ENCODE measurements around the gene SOAT2. TPM values are rescaled to one million over a fixed set of nuclear protein-coding genes. Genes with fewer than 3 reads are reported as not detected.

The SOAT2 gene
- total and polyA plus RNA-seq, 2 donors (not counting 1 experiment from before 2014, with no cell fraction given) = under 0.01 TPM; not detected in 1

GRCh38 chr12:53096759-53097158, 6.5 kb upstream of the SOAT2 start:
- DNase-seq (ENCODE audit: low read depth in 2 of 2) = no peak
- H2AFZ ChIP-seq (ENCODE audit: low read length) = no peak overlapping the region
- peak overlapping the region; percentile 96 for H3K27ac ChIP-seq (ENCODE audit: insufficient read depth, low read length)
- peak overlapping the region; percentile 72 to 84 (median 77) for H3K4me3 ChIP-seq (replicated peaks in 1 of 4; ENCODE audit: control extremely low read depth in 1 of 4, insufficient read depth in 1 of 4, low read depth in 3 of 4, low read length in 4 of 4)
- H3K79me2 ChIP-seq (ENCODE audit: control insufficient read depth, insufficient read depth, low read length) = peaks cover 3% of the 10 kb centered on the region
- no peaks in the 10 kb centered on the region for H3K27me3 ChIP-seq (ENCODE audit: control insufficient read depth, insufficient read depth, low read length)
- peak overlapping the region; percentile 95 for H3K4me2 ChIP-seq (ENCODE audit: extremely low read depth, insufficient read depth, low read length)
- no peaks in the 10 kb centered on the region for H3K9me3 ChIP-seq (ENCODE audit: control insufficient read depth, insufficient read depth, low read depth, low read length)
- TF ChIP-seq EZH2 (IDR thresholded peaks at IDR 0.05; ENCODE audit: low read length, missing control alignments) (no peak), CTCF (conservative IDR thresholded peaks at IDR 0.05 in 1 of 2, IDR thresholded peaks at IDR 0.05 in 1 of 2; ENCODE audit: low read depth in 1 of 2, low read length in 2 of 2) (no peak)
- H3K4me1 ChIP-seq (ENCODE audit: control insufficient read depth, extremely low read depth, insufficient read depth, low read length) = peaks cover 11% of the 10 kb centered on the region
- H3K9ac ChIP-seq (ENCODE audit: insufficient read depth, low read length) = peak overlapping the region; percentile 61
- peaks cover 8% of the 10 kb centered on the region for H3K36me3 ChIP-seq (ENCODE audit: control insufficient read depth, insufficient read depth, low read length)
- no peaks in the 10 kb centered on the region for H4K20me1 ChIP-seq (ENCODE audit: control insufficient read depth, extremely low read depth, insufficient read depth, low read length)

DNA sequence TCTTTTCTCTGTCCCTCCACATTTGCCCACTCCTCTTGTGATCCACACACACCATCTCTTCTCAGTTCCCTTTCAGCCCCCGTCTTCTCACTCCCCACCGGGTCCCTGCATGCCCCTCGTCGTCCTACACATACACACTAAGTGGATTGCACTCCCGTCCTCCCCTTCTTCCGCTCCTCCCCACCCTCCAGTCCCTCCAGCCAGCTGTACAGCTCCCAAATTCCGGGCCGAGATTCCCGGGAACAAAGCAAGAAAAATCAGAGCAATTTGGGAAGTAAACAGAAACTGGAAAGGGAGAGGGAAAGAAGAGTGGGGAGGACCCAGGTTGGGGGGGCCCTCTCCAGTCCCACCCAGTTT, 6.1 kb upstream of the SOAT2 start:
- Histone ChIP-seq H3K36me3 (ENCODE audit: control insufficient read depth, insufficient read depth, low read length) (peaks cover 8% of the 10 kb centered on the region), H3K9ac (ENCODE audit: insufficient read depth, low read length) (peak overlapping the region; percentile 61), H3K4me2 (ENCODE audit: extremely low read depth, insufficient read depth, low read length) (peak overlapping the region; percentile 95), H2AFZ (ENCODE audit: low read length) (peak overlapping the region; percentile 13), H3K4me1 (ENCODE audit: control insufficient read depth, extremely low read depth, insufficient read depth, low read length) (peaks cover 11% of the 10 kb centered on the region), H4K20me1 (ENCODE audit: control insufficient read depth, extremely low read depth, insufficient read depth, low read length) (no peaks in the 10 kb centered on the region), H3K4me3 (replicated peaks in 1 of 4; ENCODE audit: control extremely low read depth in 1 of 4, insufficient read depth in 1 of 4, low read depth in 3 of 4, low read length in 4 of 4) (peak overlapping the region; percentile 72 to 84 (median 77)), H3K9me3 (ENCODE audit: control insufficient read depth, insufficient read depth, low read depth, low read length) (no peaks in the 10 kb centered on the region), H3K27me3 (ENCODE audit: control insufficient read depth, insufficient read depth, low read length) (no peaks in the 10 kb centered on the region), H3K79me2 (ENCODE audit: control insufficient read depth, insufficient read depth, low read length) (peaks cover 3% of the 10 kb centered on the region), H3K27ac (ENCODE audit: insufficient read depth, low read length) (peak overlapping the region; percentile 96)
- peak; percentile 55 to 61 for DNase-seq (ENCODE audit: low read depth in 2 of 2)
- TF ChIP-seq EZH2 (IDR thresholded peaks at IDR 0.05; ENCODE audit: low read length, missing control alignments) (no peak), CTCF (conservative IDR thresholded peaks at IDR 0.05 in 1 of 2, IDR thresholded peaks at IDR 0.05 in 1 of 2; ENCODE audit: low read depth in 1 of 2, low read length in 2 of 2) (no peak)

GRCh38 chr12:53097564-53098353, 5.5 kb upstream of the SOAT2 start, which contains the start of gene IGFBP6:
Gene IGFBP6 (plus strand): TSS chr12:53097667. CDS start chr12:53097718, 51 bp downstream.
- Histone ChIP-seq H3K79me2 (ENCODE audit: control insufficient read depth, insufficient read depth, low read length) (peaks cover 3% of the 10 kb centered on the region), H3K4me1 (ENCODE audit: control insufficient read depth, extremely low read depth, insufficient read depth, low read length) (peaks cover 11% of the 10 kb centered on the region), H3K4me2 (ENCODE audit: extremely low read depth, insufficient read depth, low read length) (peak within 1 kb of the TSS; percentile 95), H3K36me3 (ENCODE audit: control insufficient read depth, insufficient read depth, low read length) (peaks cover 8% of the 10 kb centered on the region), H3K9me3 (ENCODE audit: control insufficient read depth, insufficient read depth, low read depth, low read length) (no peaks in the 10 kb centered on the region), H3K27me3 (ENCODE audit: control insufficient read depth, insufficient read depth, low read length) (no peaks in the 10 kb centered on the region), H3K4me3 (replicated peaks in 1 of 4; ENCODE audit: control extremely low read depth in 1 of 4, insufficient read depth in 1 of 4, low read depth in 3 of 4, low read length in 4 of 4) (peak within 1 kb of the TSS; percentile 72 to 85 (median 77)), H2AFZ (ENCODE audit: low read length) (peak within 1 kb of the TSS; percentile 13), H3K27ac (ENCODE audit: insufficient read depth, low read length) (peak within 1 kb of the TSS; percentile 96), H4K20me1 (ENCODE audit: control insufficient read depth, extremely low read depth, insufficient read depth, low read length) (no peaks in the 10 kb centered on the region), H3K9ac (ENCODE audit: insufficient read depth, low read length) (peak within 1 kb of the TSS; percentile 73)
- peak; percentile 45 to 64 for DNase-seq (ENCODE audit: low read depth in 2 of 2)
- no peak for TF ChIP-seq CTCF (conservative IDR thresholded peaks at IDR 0.05 in 1 of 2, IDR thresholded peaks at IDR 0.05 in 1 of 2; ENCODE audit: low read depth in 1 of 2, low read length in 2 of 2)
